Smooth muscle cell of trachea (primary cell): Measurements from ENCODE around the gene ZNF112. TPM values are rescaled to one million over a fixed set of nuclear protein-coding genes. Genes with fewer than 3 reads are reported as not detected.

ENCODE experiments used
- total RNA-seq: library from RNA; depleted of rRNA; stranded (reverse); fragments of >200 nt; gene quantifications from 2 replicates; pipeline ENCODE4 v1.2.1, GENCODE V29; 2014

The ZNF112 gene
- 7.9 and 9.6 TPM in 2 replicates for total RNA-seq

GRCh38 chr19:44356383-44357111 is at the start of gene ZNF112:
ZNF112 (minus strand) TSS chr19:44356680; CDS start chr19:44340539, 16,141 bp downstream.

GRCh38 chr19:44401139-44402115 is 44.9 kb upstream of the ZNF112 start, which contains the start of gene ZNF285:
ZNF285 (minus strand) TSS chr19:44401608; CDS start chr19:44397213, 4,395 bp downstream.

GRCh38 chr19:44304659-44305193 is 51.8 kb downstream of the ZNF112 start, which contains the start of gene ZNF235:
ZNF235 (minus strand) TSS chr19:44305025; CDS start chr19:44303404, 1,621 bp downstream.

Other genes starting within 250 kb of the ZNF112 start
- gene ZNF225, start 243.3 kb downstream of the ZNF112 start, total RNA-seq = 6.1 and 9.3 TPM in 2 replicates
- gene ZNF234, start 215.1 kb downstream of the ZNF112 start, total RNA-seq = 10.8 and 12.2 TPM in 2 replicates
- gene ZNF226, start 191.6 kb downstream of the ZNF112 start, total RNA-seq = 17.9 and 21.8 TPM in 2 replicates
- gene ZNF227, start 144.1 kb downstream of the ZNF112 start, total RNA-seq = 32.3 and 34.8 TPM in 2 replicates
- gene ZNF233, start 96.8 kb downstream of the ZNF112 start, total RNA-seq = 1.9 and 2.6 TPM in 2 replicates
- gene ZNF235, start 51.7 kb downstream of the ZNF112 start, total RNA-seq = 4.5 and 6.5 TPM in 2 replicates
- gene ZNF285, start 44.9 kb upstream of the ZNF112 start, total RNA-seq = 4.0 and 9.5 TPM in 2 replicates
- gene ZNF229, start 91.8 kb upstream of the ZNF112 start, total RNA-seq = 14.1 and 15.2 TPM in 2 replicates
- gene ZNF180, start 143.8 kb upstream of the ZNF112 start, total RNA-seq = 8.8 and 11.2 TPM in 2 replicates
- not detected in 2 replicates for gene CEACAM20, start 173.0 kb upstream of the ZNF112 start, total RNA-seq